HG03064 (cell line): ENCODE results near the gene PPP2R2D.
"Not testable (repeated sequence)": the region's sequence is repeated elsewhere in the genome, so short reads cannot be mapped to it uniquely, and the experiment has no call there.

Source experiments
- ATAC-seq: cut with Tn5 transposase; IDR thresholded peaks from one replicate; pipeline ENCODE4 v1.9.1; 2021; ENCODE audit warnings: low read depth; ENCODE audit not compliant: unreplicated experiment

Gene PPP2R2D

GRCh38 chr10:131944412-131944811, 43.6 kb downstream of the PPP2R2D start:
- no peak for ATAC-seq

GRCh38 chr10:131944976-131945695, 44.3 kb downstream of the PPP2R2D start:
- ATAC-seq = no peak

- ATAC-seq = no peak
Measured at GRCh38 chr10:131946321-131946751, 45.5 kb downstream of the PPP2R2D start.

GRCh38 chr10:131946880-131947279, 46.1 kb downstream of the PPP2R2D start:
- ATAC-seq = no peak

- no peak for ATAC-seq
Measured at GRCh38 chr10:131947631-131948347, 47.0 kb downstream of the PPP2R2D start.

GRCh38 chr10:131948501-131948900, 47.7 kb downstream of the PPP2R2D start:
- no peak for ATAC-seq

GRCh38 chr10:131949041-131949862, 48.4 kb downstream of the PPP2R2D start:
- no peak for ATAC-seq

- not testable (repeated sequence) for ATAC-seq
Measured at GRCh38 chr10:131949908-131950307, 49.1 kb downstream of the PPP2R2D start.

GRCh38 chr10:131954356-131954965, 53.7 kb downstream of the PPP2R2D start:
- no peak for ATAC-seq

GRCh38 chr10:131955591-131956340, 55.0 kb downstream of the PPP2R2D start:
- no peak for ATAC-seq

- no peak for ATAC-seq
Measured at GRCh38 chr10:131959841-131960240, 59.0 kb downstream of the PPP2R2D start.

GRCh38 chr10:131960631-131961046, 59.8 kb downstream of the PPP2R2D start:
- ATAC-seq = no peak

- ATAC-seq = no peak
Measured at GRCh38 chr10:131961047-131961776, 60.4 kb downstream of the PPP2R2D start.

- ATAC-seq = no peak
Measured at GRCh38 chr10:131961777-131962662, 61.2 kb downstream of the PPP2R2D start.

GRCh38 chr10:131963350-131963749, 62.5 kb downstream of the PPP2R2D start:
- no peak for ATAC-seq

GRCh38 chr10:131963811-131964210, 63.0 kb downstream of the PPP2R2D start:
- ATAC-seq = no peak

- ATAC-seq = no peak
Measured at GRCh38 chr10:131964298-131964697, 63.5 kb downstream of the PPP2R2D start.

- ATAC-seq = no peak
Measured at GRCh38 chr10:131968949-131969348, 68.1 kb downstream of the PPP2R2D start.
